Smooth muscle cell (in vitro differentiated cells): ENCODE data around the gene FHL2. TPM values are rescaled to one million over a fixed set of nuclear protein-coding genes. Genes with fewer than 3 reads are reported as not detected.

Experiments
- DNase-seq: peaks from one replicate; lab custom pipeline; 2025; ENCODE audit not compliant: unreplicated experiment; lab: John Stamatoyannopoulos, UW
- H2AFZ ChIP-seq: fragments of 200-600 bp; sonication (generic); 2 replicates; pipeline ENCODE4 v1.6.0; 2016; ENCODE audit warnings: antibody characterized with exemption, low read depth, mild to moderate bottlenecking
- H3F3A ChIP-seq: fragments of 200-600 bp; sonication (generic); 2 replicates; pipeline ENCODE4 v1.6.0; 2017; ENCODE audit warnings: antibody characterized with exemption, low read depth
- H3K27ac ChIP-seq: fragments of 200-600 bp; sonication (generic); 2 replicates; pipeline ENCODE4 v1.5.1; 2016; ENCODE audit warnings: low read depth, mild to moderate bottlenecking
- H3K27me3 ChIP-seq: fragments of 200-600 bp; sonication (generic); 2 replicates; pipeline ENCODE4 v1.6.1; 2016; ENCODE audit warnings: low read depth, mild to moderate bottlenecking
- H3K36me3 ChIP-seq: fragments of 200-600 bp; sonication (generic); 2 replicates; pipeline ENCODE4 v1.5.1; 2016; ENCODE audit warnings: low read depth
- H3K4me1 ChIP-seq: fragments of 200-600 bp; sonication (generic); 2 replicates; pipeline ENCODE4 v1.5.1; 2016; ENCODE audit warnings: low read depth
- H3K4me2 ChIP-seq: fragments of 200-600 bp; sonication (generic); 2 replicates; pipeline ENCODE4 v1.6.0; 2016; ENCODE audit warnings: mild to moderate bottlenecking
- H3K4me3 ChIP-seq: fragments of 200-600 bp; sonication (generic); 2 replicates; pipeline ENCODE4 v1.5.1; 2016; ENCODE audit warnings: mild to moderate bottlenecking
- H3K79me2 ChIP-seq: fragments of 200-600 bp; sonication (generic); 2 replicates; pipeline ENCODE4 v1.6.0; 2016; ENCODE audit warnings: low read depth, mild to moderate bottlenecking
- H3K9ac ChIP-seq: fragments of 200-600 bp; sonication (generic); 2 replicates; pipeline ENCODE4 v1.6.0; 2016; ENCODE audit warnings: low read depth
- H3K9me3 ChIP-seq: fragments of 200-600 bp; sonication (generic); replicated peaks from 2 replicates; pipeline ENCODE4 v1.5.1; 2016; ENCODE audit warnings: low read depth
- H4K20me1 ChIP-seq: fragments of 200-600 bp; sonication (generic); 2 replicates; pipeline ENCODE4 v1.6.0; 2016; ENCODE audit warnings: low read depth
- WGBS: methylation state at CpG from one replicate; pipeline ENCODE4 v1.1.7; 2016; ENCODE audit warnings: low lambda C conversion rate; 5-methylcytosine and 5-hydroxymethylcytosine counted together
- polyA plus RNA-seq: library from polyadenylated mRNA; unstranded; fragments of >200 nt; fragmentation: Nextera tagmentation; extraction: Ambion mirVana; gene quantifications from 2 replicates; pipeline ENCODE4 v1.2.1, GENCODE V29; 2016
- total RNA-seq: library from RNA; depleted of rRNA; stranded (reverse); fragments of >200 nt; gene quantifications from 2 replicates; pipeline ENCODE4 v1.2.3, GENCODE V29; 2014
- TF ChIP-seq, protein P1 (sequence below): fragments of 200-600 bp; sonication (generic); IDR thresholded peaks from 2 replicates; pipeline ENCODE4 v1.5.1; 2017; ENCODE audit warnings: borderline replicate concordance, mild to moderate bottlenecking, antibody characterized with exemption; ENCODE audit not compliant: insufficient read depth, poor library complexity, severe bottlenecking

FHL2 gene
- total and polyA plus RNA-seq, 2 experiments from 2014 or later = 64.1 to 98.0 TPM

DNA sequence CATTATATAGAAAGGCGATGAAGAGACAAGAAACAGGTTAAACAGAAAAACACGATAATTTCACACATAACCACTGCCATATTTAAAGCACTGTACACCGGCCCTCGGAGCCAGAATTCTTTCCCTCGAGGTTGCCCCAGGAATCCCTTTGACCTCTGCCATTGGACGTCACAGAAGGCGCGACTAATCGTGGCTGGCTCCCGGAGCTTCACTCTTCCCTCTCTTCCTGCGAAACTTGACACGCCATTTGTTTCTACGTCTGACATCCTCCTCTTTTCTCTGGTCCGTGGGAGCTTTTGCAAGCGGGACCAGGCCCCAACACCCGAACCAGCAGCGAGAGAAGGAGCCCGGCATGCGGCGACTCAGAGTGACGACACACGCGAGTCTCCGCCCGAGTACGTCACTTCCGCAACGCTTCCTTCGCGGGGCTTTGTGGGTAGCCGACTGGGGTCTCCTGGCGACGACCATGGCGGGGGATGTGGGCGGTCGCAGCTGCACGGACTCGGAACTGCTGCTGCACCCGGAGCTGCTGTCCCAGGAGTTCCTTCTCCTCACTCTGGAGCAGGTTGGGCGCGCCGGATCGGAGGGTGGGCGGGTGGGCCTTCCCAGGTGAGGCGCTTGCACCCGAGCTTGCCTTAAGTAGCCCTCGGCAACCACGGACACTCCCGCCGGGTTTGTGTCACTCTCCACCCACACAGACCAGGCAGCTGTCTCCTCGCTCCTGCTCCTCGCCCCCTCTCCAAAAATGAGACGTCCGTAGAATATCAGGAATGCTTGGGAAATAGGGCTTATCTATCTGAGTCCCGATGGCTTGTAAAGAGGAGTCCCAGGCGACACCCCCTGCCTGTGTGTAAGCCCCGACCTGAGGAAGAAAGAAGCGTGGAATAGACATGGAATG is 61.5 kb downstream of the FHL2 start, which contains the start of gene C2orf49:
Gene C2orf49 (plus strand): TSS at position 419 of the 898 bp plus-strand sequence. CDS start 48 bp downstream, at position 467.
- Histone ChIP-seq H3K4me3 (peak within 1 kb of the TSS; percentile 74), H3K9me3 (no peaks in the 10 kb centered on the region), H3K4me1 (peaks cover 20% of the 10 kb centered on the region), H4K20me1 (no peaks in the 10 kb centered on the region), H3K27me3 (no peaks in the 10 kb centered on the region), H2AFZ (peak within 1 kb of the TSS; percentile 98), H3K79me2 (peaks cover 43% of the 10 kb centered on the region), H3K9ac (peak within 1 kb of the TSS; percentile 99), H3K36me3 (peaks cover 4% of the 10 kb centered on the region), H3K4me2 (peak within 1 kb of the TSS; percentile 94), H3K27ac (peak within 1 kb of the TSS; percentile 99), H3F3A (no peaks in the 10 kb centered on the region)
- WGBS = under 1% methylated on average over 48 of the region's 58 CpGs
- TF ChIP-seq, protein P1, sequence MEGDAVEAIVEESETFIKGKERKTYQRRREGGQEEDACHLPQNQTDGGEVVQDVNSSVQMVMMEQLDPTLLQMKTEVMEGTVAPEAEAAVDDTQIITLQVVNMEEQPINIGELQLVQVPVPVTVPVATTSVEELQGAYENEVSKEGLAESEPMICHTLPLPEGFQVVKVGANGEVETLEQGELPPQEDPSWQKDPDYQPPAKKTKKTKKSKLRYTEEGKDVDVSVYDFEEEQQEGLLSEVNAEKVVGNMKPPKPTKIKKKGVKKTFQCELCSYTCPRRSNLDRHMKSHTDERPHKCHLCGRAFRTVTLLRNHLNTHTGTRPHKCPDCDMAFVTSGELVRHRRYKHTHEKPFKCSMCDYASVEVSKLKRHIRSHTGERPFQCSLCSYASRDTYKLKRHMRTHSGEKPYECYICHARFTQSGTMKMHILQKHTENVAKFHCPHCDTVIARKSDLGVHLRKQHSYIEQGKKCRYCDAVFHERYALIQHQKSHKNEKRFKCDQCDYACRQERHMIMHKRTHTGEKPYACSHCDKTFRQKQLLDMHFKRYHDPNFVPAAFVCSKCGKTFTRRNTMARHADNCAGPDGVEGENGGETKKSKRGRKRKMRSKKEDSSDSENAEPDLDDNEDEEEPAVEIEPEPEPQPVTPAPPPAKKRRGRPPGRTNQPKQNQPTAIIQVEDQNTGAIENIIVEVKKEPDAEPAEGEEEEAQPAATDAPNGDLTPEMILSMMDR = no peak
- peak; percentile 65 for DNase-seq

DNA sequence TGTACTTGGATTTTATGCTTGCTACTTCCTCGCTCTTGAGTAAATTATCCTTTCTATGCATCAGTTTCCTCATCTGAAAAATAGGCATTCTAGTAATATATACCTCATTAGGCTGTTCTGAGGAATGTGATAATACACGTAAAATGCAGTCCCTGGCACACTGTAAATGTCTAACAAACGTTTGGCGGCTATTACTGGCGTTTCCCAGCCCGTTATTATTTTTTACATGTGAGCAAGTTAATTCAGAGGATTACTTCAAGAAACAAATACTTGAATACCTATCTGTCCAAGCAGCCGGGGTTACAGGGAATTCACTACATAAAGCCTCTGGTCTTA is 62.1 kb downstream of the FHL2 start:
- no peak for DNase-seq
- peak overlapping the region; percentile 98 for H2AFZ ChIP-seq
- peak overlapping the region; percentile 94 for H3K4me2 ChIP-seq
- H3K79me2 ChIP-seq = peaks cover 43% of the 10 kb centered on the region
- peak overlapping the region; percentile 74 for H3K4me3 ChIP-seq
- TF ChIP-seq, protein P1 = no peak
- H3K4me1 ChIP-seq = peaks cover 20% of the 10 kb centered on the region
- WGBS = 2% methylated on average over 7 of the region's 7 CpGs
- peaks cover 4% of the 10 kb centered on the region for H3K36me3 ChIP-seq
- peak overlapping the region; percentile 99 for H3K27ac ChIP-seq
- no peaks in the 10 kb centered on the region for H3F3A ChIP-seq
- no peaks in the 10 kb centered on the region for H4K20me1 ChIP-seq
- H3K27me3 ChIP-seq = no peaks in the 10 kb centered on the region
- no peaks in the 10 kb centered on the region for H3K9me3 ChIP-seq
- H3K9ac ChIP-seq = peak overlapping the region; percentile 99

DNA sequence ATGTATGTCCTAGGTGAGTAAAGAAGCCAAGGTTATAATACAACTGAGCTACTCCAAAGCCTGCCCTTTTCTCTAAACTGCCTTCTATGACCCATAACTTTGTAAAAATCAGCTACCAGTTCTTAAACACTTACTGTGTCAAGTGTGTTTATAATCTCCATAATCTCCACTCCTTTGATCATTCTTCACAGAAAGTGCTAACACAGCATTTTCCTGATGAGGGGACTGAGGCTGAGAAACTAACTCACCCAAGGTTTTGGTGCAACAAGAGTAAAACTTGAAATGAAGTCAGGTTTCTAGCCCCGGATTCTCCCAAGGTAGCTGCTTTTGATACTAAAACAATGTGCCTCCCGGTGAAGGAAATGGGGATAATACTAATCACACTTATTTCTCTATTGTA is 63.4 kb downstream of the FHL2 start:
- no peak for DNase-seq
- Histone ChIP-seq H3F3A (no peaks in the 10 kb centered on the region), H3K4me3 (no peak overlapping the region), H3K79me2 (peaks cover 37% of the 10 kb centered on the region), H3K27ac (no peak overlapping the region), H4K20me1 (no peaks in the 10 kb centered on the region), H3K9me3 (no peaks in the 10 kb centered on the region), H3K36me3 (peaks cover under 1% of the 10 kb centered on the region), H3K27me3 (no peaks in the 10 kb centered on the region), H3K9ac (no peak overlapping the region), H3K4me2 (no peak overlapping the region), H3K4me1 (peaks cover 20% of the 10 kb centered on the region), H2AFZ (no peak overlapping the region)
- 96% methylated on average over 2 of the region's 2 CpGs for WGBS
- TF ChIP-seq, protein P1 = no peak
